ENCODE results near the gene ZNF616. TPM values are rescaled to one million over a fixed set of nuclear protein-coding genes. Genes with fewer than 3 reads are reported as not detected.

The ZNF616 gene
- total and polyA plus RNA-seq, 7 donors: 1.4 to 7.2 (median 4.3) TPM

GRCh38 chr19:52140032-52140710 lies 433 bp upstream of the ZNF616 start:
- Histone ChIP-seq H3K27me3 (no peaks in the 10 kb centered on the region), H3K27ac (peak overlapping the region; percentile 94 to 97 (median 96)), H3K36me3 (no peaks in the 10 kb centered on the region), H3K4me3 (peak overlapping the region in 3 of 4 donors; percentile 84 to 92 (median 89)), H3K9me3 (no peaks in the 10 kb centered on the region), H3K4me1 (peaks cover 0 to 19% (median 16%) of the 10 kb centered on the region in 4 donors)
- intact Hi-C loops (cut with DNase I): loop anchor here (2.0 kb wide), 1 partner anchor 31 kb away; the partner anchor contains the start of gene ZNF836
- 5 to 21% methylated on average over 22 of the region's 22 CpGs for WGBS, 2 donors
- DNase-seq: no peak
- TF ChIP-seq POLR2A (IDR thresholded peaks at IDR 0.05) (no peak), POLR2AphosphoS5 (IDR thresholded peaks at IDR 0.05) (no peak), EP300 (IDR thresholded peaks at IDR 0.05) (no peak), CTCF (IDR thresholded peaks at IDR 0.05) (no peak)

GRCh38 chr19:52138983-52139251 lies 821 bp downstream of the ZNF616 start:
- peak overlapping the region; percentile 79 to 92 (median 86) for H3K4me3 ChIP-seq
- intact Hi-C loops (cut with DNase I): loop anchor here (1.0 kb wide), 2 partner anchors 51 to 98 kb away; partner anchors contain the start of gene PPP2R1A
- no peaks in the 10 kb centered on the region for H3K27me3 ChIP-seq
- peak overlapping the region; percentile 94 to 97 (median 96) for H3K27ac ChIP-seq
- 0% methylated on average over 7 of the region's 7 CpGs for WGBS, 2 donors
- H3K9me3 ChIP-seq: peaks cover 0 to 7% (median 0%) of the 10 kb centered on the region in 4 donors
- no peaks in the 10 kb centered on the region for H3K36me3 ChIP-seq
- no peak for DNase-seq
- TF ChIP-seq EP300 (IDR thresholded peaks at IDR 0.05) (no peak), POLR2A (IDR thresholded peaks at IDR 0.05) (no peak), CTCF (IDR thresholded peaks at IDR 0.05) (no peak), POLR2AphosphoS5 (IDR thresholded peaks at IDR 0.05) (no peak)
- H3K4me1 ChIP-seq: peaks cover 0 to 19% (median 16%) of the 10 kb centered on the region in 4 donors

GRCh38 chr19:52138278-52138982 lies 1.3 kb downstream of the ZNF616 start:
- Histone ChIP-seq H3K27me3 (no peaks in the 10 kb centered on the region), H3K4me1 (peaks cover 0 to 19% (median 16%) of the 10 kb centered on the region in 4 donors), H3K36me3 (no peaks in the 10 kb centered on the region), H3K9me3 (peaks cover 0 to 7% (median 0%) of the 10 kb centered on the region in 4 donors), H3K4me3 (peak overlapping the region; percentile 79 to 92 (median 86)), H3K27ac (peak overlapping the region; percentile 94 to 97 (median 96))
- TF ChIP-seq POLR2A (IDR thresholded peaks at IDR 0.05) (no peak), POLR2AphosphoS5 (IDR thresholded peaks at IDR 0.05) (no peak), EP300 (IDR thresholded peaks at IDR 0.05) (no peak), CTCF (IDR thresholded peaks at IDR 0.05) (no peak)
- DNase-seq: no peak
- WGBS, 2 donors: 5 to 12% methylated on average over 14 of the region's 14 CpGs
- intact Hi-C loops (cut with DNase I): no loop called here

GRCh38 chr19:52120286-52120685 lies 19.5 kb downstream of the ZNF616 start:
- intact Hi-C loops (cut with DNase I): no loop called here
- no peak for TF ChIP-seq POLR2A (IDR thresholded peaks at IDR 0.05)
- TF ChIP-seq CTCF (IDR thresholded peaks at IDR 0.05): no peak
- TF ChIP-seq EP300 (IDR thresholded peaks at IDR 0.05): no peak
- TF ChIP-seq POLR2AphosphoS5 (IDR thresholded peaks at IDR 0.05): no peak
- Histone ChIP-seq H3K4me3 (no peak overlapping the region), H3K27me3 (no peaks in the 10 kb centered on the region), H3K27ac (no peak overlapping the region), H3K36me3 (peaks cover 27 to 100% (median 70%) of the 10 kb centered on the region in 4 donors), H3K9me3 (peaks cover 33 to 60% (median 55%) of the 10 kb centered on the region in 4 donors), H3K4me1 (no peaks in the 10 kb centered on the region)
- WGBS, 2 donors: 97% methylated on average over 3 of the region's 3 CpGs
- DNase-seq: no peak
